ENCODE data around the gene DOCK3. TPM values are rescaled to one million over a fixed set of nuclear protein-coding genes. Genes with fewer than 3 reads are reported as not detected.

DOCK3 gene
- total and polyA plus RNA-seq, 2 donors from 2014 or later: 0.49 to 0.54 TPM

DNA sequence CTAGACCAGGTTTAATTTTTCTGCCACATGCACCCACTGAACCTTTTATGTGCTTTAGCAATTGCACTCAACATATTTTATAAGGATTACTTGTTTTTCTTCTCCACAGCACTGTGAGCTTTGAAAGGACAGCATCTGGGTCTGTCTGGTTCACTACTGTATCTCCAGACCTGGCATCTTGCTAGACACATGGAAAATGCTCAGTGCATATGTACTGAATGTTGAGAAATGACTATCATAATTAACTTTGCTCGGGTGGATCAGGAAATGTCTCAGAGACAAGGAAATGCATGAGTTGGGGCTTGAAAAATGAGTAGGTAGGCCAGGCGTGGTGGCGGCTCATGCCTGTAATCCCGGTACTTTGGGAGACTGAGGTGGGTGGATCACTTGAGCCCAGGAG, 40.2 kb downstream of the DOCK3 start:
- intact Hi-C loops (cut with DNase I): no loop called here
- no peaks in the 10 kb centered on the region for H3K9me3 ChIP-seq (ENCODE audit: control insufficient read depth in 2 of 3, insufficient read depth in 1 of 3, low read length in 3 of 3)
- TF ChIP-seq, protein P1, sequence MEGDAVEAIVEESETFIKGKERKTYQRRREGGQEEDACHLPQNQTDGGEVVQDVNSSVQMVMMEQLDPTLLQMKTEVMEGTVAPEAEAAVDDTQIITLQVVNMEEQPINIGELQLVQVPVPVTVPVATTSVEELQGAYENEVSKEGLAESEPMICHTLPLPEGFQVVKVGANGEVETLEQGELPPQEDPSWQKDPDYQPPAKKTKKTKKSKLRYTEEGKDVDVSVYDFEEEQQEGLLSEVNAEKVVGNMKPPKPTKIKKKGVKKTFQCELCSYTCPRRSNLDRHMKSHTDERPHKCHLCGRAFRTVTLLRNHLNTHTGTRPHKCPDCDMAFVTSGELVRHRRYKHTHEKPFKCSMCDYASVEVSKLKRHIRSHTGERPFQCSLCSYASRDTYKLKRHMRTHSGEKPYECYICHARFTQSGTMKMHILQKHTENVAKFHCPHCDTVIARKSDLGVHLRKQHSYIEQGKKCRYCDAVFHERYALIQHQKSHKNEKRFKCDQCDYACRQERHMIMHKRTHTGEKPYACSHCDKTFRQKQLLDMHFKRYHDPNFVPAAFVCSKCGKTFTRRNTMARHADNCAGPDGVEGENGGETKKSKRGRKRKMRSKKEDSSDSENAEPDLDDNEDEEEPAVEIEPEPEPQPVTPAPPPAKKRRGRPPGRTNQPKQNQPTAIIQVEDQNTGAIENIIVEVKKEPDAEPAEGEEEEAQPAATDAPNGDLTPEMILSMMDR (IDR thresholded peaks at IDR 0.05; ENCODE audit: borderline replicate concordance, extremely low read depth, insufficient read depth): no peak
- no peak overlapping the region for H3K4me3 ChIP-seq (ENCODE audit: low read length in 3 of 3)
- H3K27ac ChIP-seq (ENCODE audit: low read depth in 2 of 2, low read length in 2 of 2): no peak overlapping the region
- FAIRE-seq: no peak
- H3K27me3 ChIP-seq (ENCODE audit: control insufficient read depth, insufficient read depth, low read length): no peaks in the 10 kb centered on the region
- no peak overlapping the region for H3K9ac ChIP-seq (ENCODE audit: low read length in 3 of 3)
- no peaks in the 10 kb centered on the region for H3K4me1 ChIP-seq (ENCODE audit: control insufficient read depth in 2 of 3, insufficient read depth in 2 of 3, low read depth in 1 of 3, low read length in 3 of 3)
- no peaks in the 10 kb centered on the region for H3K36me3 ChIP-seq (ENCODE audit: control insufficient read depth in 2 of 3, insufficient read depth in 3 of 3, low read length in 3 of 3)
- DNase-seq: peak in 1 of 5 donors; percentile 34

DNA sequence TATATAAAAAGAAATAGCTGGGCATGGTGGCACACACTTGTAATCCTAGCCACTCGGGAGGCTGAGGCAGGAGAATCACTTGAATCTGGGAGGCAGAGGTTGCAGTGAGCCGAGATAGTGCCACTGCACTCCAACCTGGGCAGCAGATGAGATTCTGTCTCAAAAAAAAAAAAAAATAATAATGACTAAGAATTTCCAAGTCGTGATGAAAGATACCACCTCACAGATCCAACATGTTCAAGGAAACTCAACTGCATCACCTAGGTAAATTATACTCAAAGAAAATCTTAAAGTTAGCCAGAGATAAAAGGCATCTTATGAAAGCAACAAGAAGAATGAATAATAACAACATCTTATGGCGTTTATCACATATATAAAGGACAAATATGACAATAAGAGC, 50.1 kb downstream of the DOCK3 start:
- no peak for FAIRE-seq
- Histone ChIP-seq H3K9me3 (ENCODE audit: control insufficient read depth in 2 of 3, insufficient read depth in 1 of 3, low read length in 3 of 3) (no peaks in the 10 kb centered on the region), H3K27ac (ENCODE audit: low read depth in 2 of 2, low read length in 2 of 2) (no peak overlapping the region), H3K27me3 (ENCODE audit: control insufficient read depth, insufficient read depth, low read length) (no peaks in the 10 kb centered on the region), H3K4me3 (ENCODE audit: low read length in 3 of 3) (no peak overlapping the region), H3K36me3 (ENCODE audit: control insufficient read depth in 2 of 3, insufficient read depth in 3 of 3, low read length in 3 of 3) (no peaks in the 10 kb centered on the region), H3K9ac (ENCODE audit: low read length in 3 of 3) (no peak overlapping the region), H3K4me1 (ENCODE audit: control insufficient read depth in 2 of 3, insufficient read depth in 2 of 3, low read depth in 1 of 3, low read length in 3 of 3) (no peaks in the 10 kb centered on the region)
- TF ChIP-seq, protein P1 (IDR thresholded peaks at IDR 0.05; ENCODE audit: borderline replicate concordance, extremely low read depth, insufficient read depth): no peak
- no peak for DNase-seq
- intact Hi-C loops (cut with DNase I): no loop called here

DNA sequence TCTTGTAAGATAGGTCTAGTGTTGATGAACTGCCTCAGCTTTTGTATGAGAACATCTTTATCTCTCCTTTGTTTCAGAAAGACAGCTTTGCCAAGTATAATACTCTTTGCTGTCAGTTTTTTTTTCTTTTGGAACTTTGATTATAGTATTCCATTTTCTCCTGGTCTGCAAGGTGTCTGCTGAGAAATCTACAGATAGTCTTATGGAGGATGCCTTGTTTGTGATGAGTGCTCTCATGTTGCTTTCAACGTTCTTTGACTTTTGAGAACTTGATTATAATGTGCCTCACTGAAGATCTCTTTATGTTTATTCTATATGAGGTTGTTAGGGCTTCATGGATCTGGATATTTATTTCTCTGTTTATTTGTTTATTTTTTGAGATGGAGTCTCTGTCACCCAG, 60.3 kb downstream of the DOCK3 start:
- intact Hi-C loops (cut with DNase I): no loop called here
- DNase-seq: no peak
- no peaks in the 10 kb centered on the region for H3K27me3 ChIP-seq (ENCODE audit: control insufficient read depth, insufficient read depth, low read length)
- no peaks in the 10 kb centered on the region for H3K4me1 ChIP-seq (ENCODE audit: control insufficient read depth in 2 of 3, insufficient read depth in 2 of 3, low read depth in 1 of 3, low read length in 3 of 3)
- H3K27ac ChIP-seq (ENCODE audit: low read depth in 2 of 2, low read length in 2 of 2): no peak overlapping the region
- no peak overlapping the region for H3K4me3 ChIP-seq (ENCODE audit: low read length in 3 of 3)
- TF ChIP-seq, protein P1 (IDR thresholded peaks at IDR 0.05; ENCODE audit: borderline replicate concordance, extremely low read depth, insufficient read depth): no peak
- peaks cover 0 to 5% (median 0%) of the 10 kb centered on the region in 3 donors for H3K9me3 ChIP-seq (ENCODE audit: control insufficient read depth in 2 of 3, insufficient read depth in 1 of 3, low read length in 3 of 3)
- no peak overlapping the region for H3K9ac ChIP-seq (ENCODE audit: low read length in 3 of 3)
- no peaks in the 10 kb centered on the region for H3K36me3 ChIP-seq (ENCODE audit: control insufficient read depth in 2 of 3, insufficient read depth in 3 of 3, low read length in 3 of 3)
- FAIRE-seq: no peak

Measured in kidney (tissue), 14 donors.